Upper lobe of right lung (tissue), 1 donor: ENCODE data around the gene CRLF3. TPM values are rescaled to one million over a fixed set of nuclear protein-coding genes. Genes with fewer than 3 reads are reported as not detected.
"Not testable (repeated sequence)": the region's sequence is repeated elsewhere in the genome, so short reads cannot be mapped to it uniquely, and the experiment has no call there.

Experiments used
- ATAC-seq: fragments of 200-7000 bp; cut with Tn5 transposase; one replicate; pipeline ENCODE4 v1.9.1; 2020; ENCODE audit warnings: mild to moderate bottlenecking, moderate library complexity
- DNase-seq: peaks from one replicate; pipeline ENCODE4 v3.0.0-alpha.2; 2020
- H3K27ac ChIP-seq: fragments of 200-600 bp; one replicate; pipeline ENCODE4 v1.8.0; 2022
- H3K27me3 ChIP-seq: fragments of 200-600 bp; one replicate; pipeline ENCODE4 v1.8.0; 2022; ENCODE audit warnings: mild to moderate bottlenecking
- H3K36me3 ChIP-seq: fragments of 200-600 bp; one replicate; pipeline ENCODE4 v1.8.0; 2022
- H3K4me1 ChIP-seq: fragments of 200-600 bp; one replicate; pipeline ENCODE4 v1.8.0; 2022
- H3K4me3 ChIP-seq: fragments of 200-600 bp; one replicate; pipeline ENCODE4 v1.8.0; 2022; ENCODE audit warnings: mild to moderate bottlenecking
- H3K9me3 ChIP-seq: fragments of 200-600 bp; one replicate; pipeline ENCODE4 v1.8.0; 2022
- CTCF ChIP-seq: fragments of 200-600 bp; IDR thresholded peaks from one replicate; pipeline ENCODE4 v1.8.0; 2022; ENCODE audit warnings: antibody characterized with exemption
- intact Hi-C: fragments of 100-400 bp; cut with DNase I; formaldehyde crosslinking; loops from one replicate; pipeline ENCODE4 v1.11.0; 2022
- total RNA-seq: library from RNA; stranded (reverse); fragmentation: NEBNext Ultra II Directional; extraction: Animal tissue kit (Norgen Biotek cat#: 25700); gene quantifications from one replicate; pipeline ENCODE4 v1.2.1, GENCODE V29; 2021
- donor health status: DM: no; HTN: yes; CAD: no; lungs with severe emphysema.

Gene CRLF3
- total RNA-seq, 1 donor from 2014 or later: 20.1 TPM

GRCh38 chr17:30831257-30831656, 6.8 kb upstream of the CRLF3 start:
- H3K27ac ChIP-seq: peak overlapping the region; percentile 12
- no peaks in the 10 kb centered on the region for H3K36me3 ChIP-seq
- no peak for DNase-seq
- H3K4me3 ChIP-seq: peak overlapping the region; percentile 90
- no peak for ATAC-seq
- TF ChIP-seq CTCF: no peak
- H3K4me1 ChIP-seq: peaks cover 14% of the 10 kb centered on the region
- H3K27me3 ChIP-seq: no peaks in the 10 kb centered on the region
- intact Hi-C loops: no loop called here
- no peaks in the 10 kb centered on the region for H3K9me3 ChIP-seq

- peaks cover 18% of the 10 kb centered on the region for H3K4me1 ChIP-seq
- no peaks in the 10 kb centered on the region for H3K36me3 ChIP-seq
- no peak for ATAC-seq
- DNase-seq: peak; percentile 9
- intact Hi-C loops: no loop called here
- H3K9me3 ChIP-seq: no peaks in the 10 kb centered on the region
- TF ChIP-seq CTCF: no peak
- no peak overlapping the region for H3K4me3 ChIP-seq
- H3K27me3 ChIP-seq: no peaks in the 10 kb centered on the region
- H3K27ac ChIP-seq: no peak overlapping the region
Measured at GRCh38 chr17:30829022-30829421, 4.5 kb upstream of the CRLF3 start.

GRCh38 chr17:30827082-30827481, 2.6 kb upstream of the CRLF3 start:
- Histone ChIP-seq H3K4me1 (peaks cover 26% of the 10 kb centered on the region), H3K27me3 (no peaks in the 10 kb centered on the region), H3K27ac (no peak overlapping the region), H3K9me3 (no peaks in the 10 kb centered on the region), H3K4me3 (no peak overlapping the region), H3K36me3 (no peaks in the 10 kb centered on the region)
- DNase-seq: no peak
- ATAC-seq: no peak
- no peak for TF ChIP-seq CTCF
- intact Hi-C loops: no loop called here

GRCh38 chr17:30824002-30824355, 513 bp downstream of the CRLF3 start:
- intact Hi-C loops: no loop called here
- peak overlapping the region; percentile 85 for H3K4me3 ChIP-seq
- no peak for DNase-seq
- no peaks in the 10 kb centered on the region for H3K27me3 ChIP-seq
- no peaks in the 10 kb centered on the region for H3K9me3 ChIP-seq
- no peaks in the 10 kb centered on the region for H3K36me3 ChIP-seq
- no peak for TF ChIP-seq CTCF
- H3K4me1 ChIP-seq: peaks cover 46% of the 10 kb centered on the region
- peak overlapping the region; percentile 86 for H3K27ac ChIP-seq
- ATAC-seq: peak; percentile 10

- H3K4me1 ChIP-seq: peaks cover 50% of the 10 kb centered on the region
- DNase-seq (no peak), ATAC-seq (no peak)
- intact Hi-C loops: no loop called here
- no peak for TF ChIP-seq CTCF
- peak overlapping the region; percentile 85 for H3K4me3 ChIP-seq
- H3K27me3 ChIP-seq: no peaks in the 10 kb centered on the region
- peak overlapping the region; percentile 86 for H3K27ac ChIP-seq
- H3K36me3 ChIP-seq: no peaks in the 10 kb centered on the region
- no peaks in the 10 kb centered on the region for H3K9me3 ChIP-seq
Measured at GRCh38 chr17:30823421-30823820, 1.1 kb downstream of the CRLF3 start.

GRCh38 chr17:30822919-30823318, 1.6 kb downstream of the CRLF3 start:
- DNase-seq, intact Hi-C loops, ATAC-seq, H3K27me3 ChIP-seq, H3K9me3 ChIP-seq, H3K36me3 ChIP-seq: not testable (repeated sequence)
- Histone ChIP-seq H3K4me3 (peak overlapping the region; percentile 85), H3K4me1 (peaks cover 50% of the 10 kb centered on the region), H3K27ac (peak overlapping the region; percentile 86)
